ENCODE results near the gene CACNA2D2.

DNA sequence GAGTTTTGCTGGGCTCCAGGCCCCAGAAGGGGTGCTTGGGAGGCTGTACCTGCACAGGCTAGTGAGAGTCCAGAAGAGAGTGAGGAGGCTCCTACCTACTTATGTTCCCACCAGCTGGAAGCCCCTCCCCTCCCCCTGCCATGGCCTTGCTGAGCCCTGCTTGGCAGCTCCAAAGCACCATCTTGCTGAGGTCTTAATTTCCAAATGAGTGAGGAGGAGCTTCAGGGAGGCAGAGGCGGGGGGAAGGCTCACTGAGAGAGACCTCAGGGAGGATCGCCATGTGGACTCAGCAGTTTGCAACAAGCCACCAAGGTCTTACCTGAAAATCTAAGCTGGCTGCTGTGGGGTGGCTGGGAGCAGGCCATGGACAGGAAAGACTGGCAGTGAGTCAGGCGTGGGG, 8.7 kb upstream of the CACNA2D2 start:
- TF ChIP-seq, protein P1, sequence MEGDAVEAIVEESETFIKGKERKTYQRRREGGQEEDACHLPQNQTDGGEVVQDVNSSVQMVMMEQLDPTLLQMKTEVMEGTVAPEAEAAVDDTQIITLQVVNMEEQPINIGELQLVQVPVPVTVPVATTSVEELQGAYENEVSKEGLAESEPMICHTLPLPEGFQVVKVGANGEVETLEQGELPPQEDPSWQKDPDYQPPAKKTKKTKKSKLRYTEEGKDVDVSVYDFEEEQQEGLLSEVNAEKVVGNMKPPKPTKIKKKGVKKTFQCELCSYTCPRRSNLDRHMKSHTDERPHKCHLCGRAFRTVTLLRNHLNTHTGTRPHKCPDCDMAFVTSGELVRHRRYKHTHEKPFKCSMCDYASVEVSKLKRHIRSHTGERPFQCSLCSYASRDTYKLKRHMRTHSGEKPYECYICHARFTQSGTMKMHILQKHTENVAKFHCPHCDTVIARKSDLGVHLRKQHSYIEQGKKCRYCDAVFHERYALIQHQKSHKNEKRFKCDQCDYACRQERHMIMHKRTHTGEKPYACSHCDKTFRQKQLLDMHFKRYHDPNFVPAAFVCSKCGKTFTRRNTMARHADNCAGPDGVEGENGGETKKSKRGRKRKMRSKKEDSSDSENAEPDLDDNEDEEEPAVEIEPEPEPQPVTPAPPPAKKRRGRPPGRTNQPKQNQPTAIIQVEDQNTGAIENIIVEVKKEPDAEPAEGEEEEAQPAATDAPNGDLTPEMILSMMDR (conservative IDR thresholded peaks at IDR 0.05; ENCODE audit: low read depth, low read length) = no peak
- no peak for TF ChIP-seq POLR2A (IDR thresholded peaks at IDR 0.05; ENCODE audit: low read depth, low read length)
- TF ChIP-seq RAD21 (IDR thresholded peaks at IDR 0.05; ENCODE audit: low read length) = no peak
- TF ChIP-seq CEBPB (IDR thresholded peaks at IDR 0.05; ENCODE audit: low read depth, low read length) = no peak
- no peak for TF ChIP-seq MAZ (IDR thresholded peaks at IDR 0.05; ENCODE audit: borderline replicate concordance, low read depth, low read length)
- no peak for TF ChIP-seq BHLHE40 (IDR thresholded peaks at IDR 0.05; ENCODE audit: low read depth, low read length)
- TF ChIP-seq, protein P2, sequence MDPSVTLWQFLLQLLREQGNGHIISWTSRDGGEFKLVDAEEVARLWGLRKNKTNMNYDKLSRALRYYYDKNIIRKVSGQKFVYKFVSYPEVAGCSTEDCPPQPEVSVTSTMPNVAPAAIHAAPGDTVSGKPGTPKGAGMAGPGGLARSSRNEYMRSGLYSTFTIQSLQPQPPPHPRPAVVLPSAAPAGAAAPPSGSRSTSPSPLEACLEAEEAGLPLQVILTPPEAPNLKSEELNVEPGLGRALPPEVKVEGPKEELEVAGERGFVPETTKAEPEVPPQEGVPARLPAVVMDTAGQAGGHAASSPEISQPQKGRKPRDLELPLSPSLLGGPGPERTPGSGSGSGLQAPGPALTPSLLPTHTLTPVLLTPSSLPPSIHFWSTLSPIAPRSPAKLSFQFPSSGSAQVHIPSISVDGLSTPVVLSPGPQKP (IDR thresholded peaks at IDR 0.05; ENCODE audit: borderline replicate concordance, low read depth, low read length) = no peak
- TF ChIP-seq FOS (IDR thresholded peaks at IDR 0.05; ENCODE audit: low read depth, low read length) = no peak
- no peak for TF ChIP-seq RFX5 (IDR thresholded peaks at IDR 0.05; ENCODE audit: low read depth, low read length)
